Measurements from ENCODE around the gene APLN.

The APLN gene

GRCh38 chrX:129665916-129666644 lies 11.3 kb upstream of the APLN start:
- no peak overlapping the region for H3K4me3 ChIP-seq (replicated peaks; ENCODE audit: low read depth, low read length)
- no peak for TF ChIP-seq CTCF (IDR thresholded peaks at IDR 0.05; ENCODE audit: low read depth, low read length, missing control alignments)
- DNase-seq (ENCODE audit: extremely low read depth, low read depth), result peak; percentile 43

GRCh38 chrX:129663171-129663570 lies 8.4 kb upstream of the APLN start:
- no peak overlapping the region for H3K4me3 ChIP-seq (replicated peaks; ENCODE audit: low read depth, low read length)
- no peak for DNase-seq (ENCODE audit: extremely low read depth, low read depth)
- TF ChIP-seq CTCF (IDR thresholded peaks at IDR 0.05; ENCODE audit: low read depth, low read length, missing control alignments), result no peak

GRCh38 chrX:129661369-129661768 lies 6.6 kb upstream of the APLN start:
- TF ChIP-seq CTCF (IDR thresholded peaks at IDR 0.05; ENCODE audit: low read depth, low read length, missing control alignments), result no peak
- H3K4me3 ChIP-seq (replicated peaks; ENCODE audit: low read depth, low read length), result no peak overlapping the region
- DNase-seq (ENCODE audit: extremely low read depth, low read depth), result no peak

- DNase-seq (ENCODE audit: extremely low read depth, low read depth), result no peak
- no peak overlapping the region for H3K4me3 ChIP-seq (replicated peaks; ENCODE audit: low read depth, low read length)
- no peak for TF ChIP-seq CTCF (IDR thresholded peaks at IDR 0.05; ENCODE audit: low read depth, low read length, missing control alignments)
Measured at GRCh38 chrX:129659861-129660260, 5.1 kb upstream of the APLN start.

- H3K4me3 ChIP-seq (replicated peaks; ENCODE audit: low read depth, low read length), result no peak overlapping the region
- TF ChIP-seq CTCF (IDR thresholded peaks at IDR 0.05; ENCODE audit: low read depth, low read length, missing control alignments), result no peak
- DNase-seq (ENCODE audit: extremely low read depth, low read depth), result no peak
Measured at GRCh38 chrX:129659141-129659540, 4.4 kb upstream of the APLN start.

DNA sequence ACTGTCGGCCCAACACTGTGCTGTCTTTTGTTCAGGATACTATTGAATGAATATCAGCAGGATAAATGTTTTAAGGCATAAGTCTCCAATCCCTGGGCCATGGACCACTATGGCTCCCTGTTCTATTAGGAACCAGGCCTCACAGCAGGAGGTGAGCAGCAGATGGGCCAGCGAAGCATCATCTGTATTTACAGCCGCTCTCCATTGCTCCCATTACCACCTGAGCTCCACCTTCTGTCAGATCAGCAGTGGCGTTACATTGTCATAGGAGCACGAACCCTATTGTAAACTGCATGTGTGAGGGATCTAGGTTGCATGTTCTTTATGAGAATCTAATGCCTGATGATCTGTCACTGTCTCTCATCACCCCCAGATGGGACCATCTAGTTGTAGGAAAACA lies 3.7 kb upstream of the APLN start:
- no peak overlapping the region for H3K4me3 ChIP-seq (replicated peaks; ENCODE audit: low read depth, low read length)
- no peak for TF ChIP-seq CTCF (IDR thresholded peaks at IDR 0.05; ENCODE audit: low read depth, low read length, missing control alignments)
- no peak for DNase-seq (ENCODE audit: extremely low read depth, low read depth)

Data from HFF-Myc (cell line).